Measurements from ENCODE around the gene TTLL5.

Gene TTLL5

DNA sequence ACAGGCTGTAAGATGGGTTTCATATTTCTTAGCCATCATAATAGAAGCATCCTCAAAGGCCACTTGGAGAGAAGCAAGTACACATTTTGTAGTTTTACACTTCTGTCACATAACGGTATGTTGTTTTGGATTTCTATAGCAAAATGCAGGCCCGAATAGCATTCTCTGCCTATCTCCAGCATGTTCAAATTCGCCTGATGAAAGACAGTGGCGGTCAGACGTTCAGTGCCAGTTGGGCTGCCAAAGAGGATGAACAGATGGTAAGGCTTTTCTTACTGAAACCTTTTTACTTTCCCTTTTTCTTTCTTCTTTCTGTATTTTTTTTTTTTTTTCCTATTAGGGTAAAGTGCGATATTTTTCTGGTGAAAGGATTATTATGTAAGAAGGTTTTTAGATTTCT lies 110.5 kb downstream of the TTLL5 start:
- ATAC-seq: no peak
- TF ChIP-seq ARNTL (CRISPR knock-in tag; IDR thresholded peaks at IDR 0.05; ENCODE audit: borderline replicate concordance, low read depth) (no peak), ZNF8 (CRISPR knock-in tag; IDR thresholded peaks at IDR 0.05) (no peak), ZNF565 (CRISPR knock-in tag; conservative IDR thresholded peaks at IDR 0.05; ENCODE audit: low read depth) (no peak), ESRRG (CRISPR knock-in tag; IDR thresholded peaks at IDR 0.05) (no peak), ISL1 (CRISPR knock-in tag; IDR thresholded peaks at IDR 0.05) (no peak), ZFP30 (CRISPR knock-in tag; IDR thresholded peaks at IDR 0.05) (no peak), TCF4 (CRISPR knock-in tag; IDR thresholded peaks at IDR 0.05; ENCODE audit: borderline replicate concordance) (no peak), ZC3H10 (CRISPR knock-in tag; IDR thresholded peaks at IDR 0.05) (no peak), CSDC2 (CRISPR knock-in tag; IDR thresholded peaks at IDR 0.05) (no peak), ZFP3 (CRISPR knock-in tag; IDR thresholded peaks at IDR 0.05) (no peak), ZNF70 (CRISPR knock-in tag; IDR thresholded peaks at IDR 0.05) (no peak), SNAI2 (CRISPR knock-in tag; IDR thresholded peaks at IDR 0.05) (no peak), BACH2 (CRISPR knock-in tag; IDR thresholded peaks at IDR 0.05; ENCODE audit: borderline replicate concordance) (no peak)
- TF ChIP-seq, protein P1, sequence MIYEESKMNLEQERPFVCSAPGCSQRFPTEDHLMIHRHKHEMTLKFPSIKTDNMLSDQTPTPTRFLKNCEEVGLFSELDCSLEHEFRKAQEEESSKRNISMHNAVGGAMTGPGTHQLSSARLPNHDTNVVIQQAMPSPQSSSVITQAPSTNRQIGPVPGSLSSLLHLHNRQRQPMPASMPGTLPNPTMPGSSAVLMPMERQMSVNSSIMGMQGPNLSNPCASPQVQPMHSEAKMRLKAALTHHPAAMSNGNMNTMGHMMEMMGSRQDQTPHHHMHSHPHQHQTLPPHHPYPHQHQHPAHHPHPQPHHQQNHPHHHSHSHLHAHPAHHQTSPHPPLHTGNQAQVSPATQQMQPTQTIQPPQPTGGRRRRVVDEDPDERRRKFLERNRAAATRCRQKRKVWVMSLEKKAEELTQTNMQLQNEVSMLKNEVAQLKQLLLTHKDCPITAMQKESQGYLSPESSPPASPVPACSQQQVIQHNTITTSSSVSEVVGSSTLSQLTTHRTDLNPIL (CRISPR knock-in tag; IDR thresholded peaks at IDR 0.05; ENCODE audit: low read depth): no peak
- TF ChIP-seq, protein P2, sequence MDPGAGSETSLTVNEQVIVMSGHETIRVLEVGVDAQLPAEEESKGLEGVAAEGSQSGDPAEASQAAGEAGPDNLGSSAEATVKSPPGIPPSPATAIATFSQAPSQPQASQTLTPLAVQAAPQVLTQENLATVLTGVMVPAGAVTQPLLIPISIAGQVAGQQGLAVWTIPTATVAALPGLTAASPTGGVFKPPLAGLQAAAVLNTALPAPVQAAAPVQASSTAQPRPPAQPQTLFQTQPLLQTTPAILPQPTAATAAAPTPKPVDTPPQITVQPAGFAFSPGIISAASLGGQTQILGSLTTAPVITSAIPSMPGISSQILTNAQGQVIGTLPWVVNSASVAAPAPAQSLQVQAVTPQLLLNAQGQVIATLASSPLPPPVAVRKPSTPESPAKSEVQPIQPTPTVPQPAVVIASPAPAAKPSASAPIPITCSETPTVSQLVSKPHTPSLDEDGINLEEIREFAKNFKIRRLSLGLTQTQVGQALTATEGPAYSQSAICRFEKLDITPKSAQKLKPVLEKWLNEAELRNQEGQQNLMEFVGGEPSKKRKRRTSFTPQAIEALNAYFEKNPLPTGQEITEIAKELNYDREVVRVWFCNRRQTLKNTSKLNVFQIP (CRISPR knock-in tag; IDR thresholded peaks at IDR 0.05; ENCODE audit: borderline replicate concordance, low read depth): no peak
- TF ChIP-seq, protein P3, sequence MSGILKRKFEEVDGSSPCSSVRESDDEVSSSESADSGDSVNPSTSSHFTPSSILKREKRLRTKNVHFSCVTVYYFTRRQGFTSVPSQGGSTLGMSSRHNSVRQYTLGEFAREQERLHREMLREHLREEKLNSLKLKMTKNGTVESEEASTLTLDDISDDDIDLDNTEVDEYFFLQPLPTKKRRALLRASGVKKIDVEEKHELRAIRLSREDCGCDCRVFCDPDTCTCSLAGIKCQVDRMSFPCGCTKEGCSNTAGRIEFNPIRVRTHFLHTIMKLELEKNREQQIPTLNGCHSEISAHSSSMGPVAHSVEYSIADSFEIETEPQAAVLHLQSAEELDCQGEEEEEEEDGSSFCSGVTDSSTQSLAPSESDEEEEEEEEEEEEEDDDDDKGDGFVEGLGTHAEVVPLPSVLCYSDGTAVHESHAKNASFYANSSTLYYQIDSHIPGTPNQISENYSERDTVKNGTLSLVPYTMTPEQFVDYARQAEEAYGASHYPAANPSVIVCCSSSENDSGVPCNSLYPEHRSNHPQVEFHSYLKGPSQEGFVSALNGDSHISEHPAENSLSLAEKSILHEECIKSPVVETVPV (CRISPR knock-in tag; IDR thresholded peaks at IDR 0.05): no peak
- TF ChIP-seq, protein P4, sequence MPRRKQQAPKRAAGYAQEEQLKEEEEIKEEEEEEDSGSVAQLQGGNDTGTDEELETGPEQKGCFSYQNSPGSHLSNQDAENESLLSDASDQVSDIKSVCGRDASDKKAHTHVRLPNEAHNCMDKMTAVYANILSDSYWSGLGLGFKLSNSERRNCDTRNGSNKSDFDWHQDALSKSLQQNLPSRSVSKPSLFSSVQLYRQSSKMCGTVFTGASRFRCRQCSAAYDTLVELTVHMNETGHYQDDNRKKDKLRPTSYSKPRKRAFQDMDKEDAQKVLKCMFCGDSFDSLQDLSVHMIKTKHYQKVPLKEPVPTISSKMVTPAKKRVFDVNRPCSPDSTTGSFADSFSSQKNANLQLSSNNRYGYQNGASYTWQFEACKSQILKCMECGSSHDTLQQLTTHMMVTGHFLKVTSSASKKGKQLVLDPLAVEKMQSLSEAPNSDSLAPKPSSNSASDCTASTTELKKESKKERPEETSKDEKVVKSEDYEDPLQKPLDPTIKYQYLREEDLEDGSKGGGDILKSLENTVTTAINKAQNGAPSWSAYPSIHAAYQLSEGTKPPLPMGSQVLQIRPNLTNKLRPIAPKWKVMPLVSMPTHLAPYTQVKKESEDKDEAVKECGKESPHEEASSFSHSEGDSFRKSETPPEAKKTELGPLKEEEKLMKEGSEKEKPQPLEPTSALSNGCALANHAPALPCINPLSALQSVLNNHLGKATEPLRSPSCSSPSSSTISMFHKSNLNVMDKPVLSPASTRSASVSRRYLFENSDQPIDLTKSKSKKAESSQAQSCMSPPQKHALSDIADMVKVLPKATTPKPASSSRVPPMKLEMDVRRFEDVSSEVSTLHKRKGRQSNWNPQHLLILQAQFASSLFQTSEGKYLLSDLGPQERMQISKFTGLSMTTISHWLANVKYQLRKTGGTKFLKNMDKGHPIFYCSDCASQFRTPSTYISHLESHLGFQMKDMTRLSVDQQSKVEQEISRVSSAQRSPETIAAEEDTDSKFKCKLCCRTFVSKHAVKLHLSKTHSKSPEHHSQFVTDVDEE (CRISPR knock-in tag; IDR thresholded peaks at IDR 0.05): no peak

DNA sequence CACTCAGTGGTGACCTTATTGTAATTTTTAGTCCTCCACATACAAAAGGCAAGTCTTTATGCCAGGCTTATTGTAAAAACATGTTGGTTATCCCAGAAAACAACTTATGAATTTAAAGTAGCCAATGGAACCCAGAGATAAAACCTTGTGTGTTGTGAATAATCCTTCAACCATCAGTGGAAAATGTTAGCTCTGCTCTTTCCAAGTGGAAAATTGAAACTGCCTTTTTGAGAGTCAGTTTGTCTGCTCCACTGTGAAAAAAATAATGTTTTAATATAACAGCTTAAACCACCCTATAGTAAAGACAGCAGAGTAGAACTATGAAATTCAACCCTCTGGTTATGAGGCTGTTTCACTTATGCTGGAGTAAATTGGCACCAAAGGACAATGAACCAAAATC lies 112.0 kb downstream of the TTLL5 start:
- ATAC-seq: no peak
- no peak for TF ChIP-seq ZC3H10 (CRISPR knock-in tag; IDR thresholded peaks at IDR 0.05)
- TF ChIP-seq ZNF8 (CRISPR knock-in tag; IDR thresholded peaks at IDR 0.05): no peak
- TF ChIP-seq TOX (CRISPR knock-in tag; IDR thresholded peaks at IDR 0.05; ENCODE audit: borderline replicate concordance): no peak
- TF ChIP-seq, protein P2 (CRISPR knock-in tag; IDR thresholded peaks at IDR 0.05; ENCODE audit: borderline replicate concordance, low read depth): no peak
- TF ChIP-seq, protein P1 (CRISPR knock-in tag; IDR thresholded peaks at IDR 0.05; ENCODE audit: low read depth): no peak
- TF ChIP-seq ZNF565 (CRISPR knock-in tag; conservative IDR thresholded peaks at IDR 0.05; ENCODE audit: low read depth): no peak
- no peak for TF ChIP-seq GLIS3 (CRISPR knock-in tag; IDR thresholded peaks at IDR 0.05)
- no peak for TF ChIP-seq ZNF70 (CRISPR knock-in tag; IDR thresholded peaks at IDR 0.05)
- TF ChIP-seq ARNTL (CRISPR knock-in tag; IDR thresholded peaks at IDR 0.05; ENCODE audit: borderline replicate concordance, low read depth): no peak

DNA sequence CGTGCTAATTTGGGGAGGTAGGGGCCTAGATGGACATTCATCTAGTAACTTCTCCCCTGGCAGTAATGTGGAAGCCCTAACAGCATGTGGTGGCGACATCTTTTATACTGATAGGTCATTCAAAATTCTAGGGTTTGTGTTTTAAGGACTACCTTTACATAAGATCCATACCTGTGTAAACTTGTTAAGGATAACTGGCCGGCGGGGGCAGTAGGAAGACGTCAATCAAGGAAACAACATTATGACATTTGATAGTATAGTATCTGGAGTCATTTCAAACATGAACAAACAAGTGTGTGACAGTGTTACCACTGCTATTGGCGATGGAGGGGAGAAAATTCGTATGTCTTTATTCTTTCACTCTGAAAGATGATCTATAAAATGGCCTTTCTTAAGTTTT lies 120.0 kb downstream of the TTLL5 start:
- no peak for ATAC-seq
- TF ChIP-seq, protein P3 (CRISPR knock-in tag; IDR thresholded peaks at IDR 0.05): no peak
- TF ChIP-seq, protein P5, sequence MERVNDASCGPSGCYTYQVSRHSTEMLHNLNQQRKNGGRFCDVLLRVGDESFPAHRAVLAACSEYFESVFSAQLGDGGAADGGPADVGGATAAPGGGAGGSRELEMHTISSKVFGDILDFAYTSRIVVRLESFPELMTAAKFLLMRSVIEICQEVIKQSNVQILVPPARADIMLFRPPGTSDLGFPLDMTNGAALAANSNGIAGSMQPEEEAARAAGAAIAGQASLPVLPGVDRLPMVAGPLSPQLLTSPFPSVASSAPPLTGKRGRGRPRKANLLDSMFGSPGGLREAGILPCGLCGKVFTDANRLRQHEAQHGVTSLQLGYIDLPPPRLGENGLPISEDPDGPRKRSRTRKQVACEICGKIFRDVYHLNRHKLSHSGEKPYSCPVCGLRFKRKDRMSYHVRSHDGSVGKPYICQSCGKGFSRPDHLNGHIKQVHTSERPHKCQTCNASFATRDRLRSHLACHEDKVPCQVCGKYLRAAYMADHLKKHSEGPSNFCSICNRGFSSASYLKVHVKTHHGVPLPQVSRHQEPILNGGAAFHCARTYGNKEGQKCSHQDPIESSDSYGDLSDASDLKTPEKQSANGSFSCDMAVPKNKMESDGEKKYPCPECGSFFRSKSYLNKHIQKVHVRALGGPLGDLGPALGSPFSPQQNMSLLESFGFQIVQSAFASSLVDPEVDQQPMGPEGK (CRISPR knock-in tag; IDR thresholded peaks at IDR 0.05; ENCODE audit: borderline replicate concordance): no peak
- TF ChIP-seq ARNTL (CRISPR knock-in tag; IDR thresholded peaks at IDR 0.05; ENCODE audit: borderline replicate concordance, low read depth) (no peak), GLIS3 (CRISPR knock-in tag; IDR thresholded peaks at IDR 0.05) (no peak), TCF4 (CRISPR knock-in tag; IDR thresholded peaks at IDR 0.05; ENCODE audit: borderline replicate concordance) (no peak)
- TF ChIP-seq, protein P2 (CRISPR knock-in tag; IDR thresholded peaks at IDR 0.05; ENCODE audit: borderline replicate concordance, low read depth): no peak

Data from SK-N-SH treated with all-trans-retinoic acid at 6 μM for 48 hours (cell line).